Spleen (tissue), 11 donors: ENCODE measurements around the gene MED23. TPM values are rescaled to one million over a fixed set of nuclear protein-coding genes. Genes with fewer than 3 reads are reported as not detected.

Experiments used
- DNase-seq: peaks from one replicate; pipeline ENCODE4 v3.0.0-alpha.2; 2020
- H3K27ac ChIP-seq, 8 donors: fragments of 200-600 bp; sonication (generic) in 7 of 8; 1 replicate in 4 of 8; 2 replicates in 4 of 8; pipeline versions ENCODE4 v1.5.0 to v1.8.0; 2016 to 2021; ENCODE audit warnings: inconsistent platforms in 4 of 8, mild to moderate bottlenecking in 4 of 8, moderate library complexity in 1 of 8
- H3K27me3 ChIP-seq, 7 donors: fragments of 200-600 bp; sonication (generic) in 6 of 7; replicated peaks in 1 of 7; 1 replicate in 4 of 7; 2 replicates in 3 of 7; pipeline versions ENCODE4 v1.5.0 to v1.8.0; 2016 to 2021; ENCODE audit warnings: inconsistent platforms in 3 of 7, mild to moderate bottlenecking in 1 of 7
- H3K36me3 ChIP-seq, 6 donors: fragments of 200-600 bp; sonication (generic) in 5 of 6; 1 replicate in 4 of 6; 2 replicates in 2 of 6; pipeline versions ENCODE4 v1.5.0 to v1.8.0; 2016 to 2021; ENCODE audit warnings: inconsistent platforms in 2 of 6
- H3K4me1 ChIP-seq, 6 donors: fragments of 200-600 bp; sonication (generic) in 5 of 6; 1 replicate in 3 of 6; 2 replicates in 3 of 6; pipeline versions ENCODE4 v1.5.0 to v1.8.0; 2016 to 2021; ENCODE audit warnings: inconsistent platforms in 3 of 6
- H3K4me3 ChIP-seq, 8 donors: fragments of 200-600 bp; sonication (generic) in 7 of 8; 1 replicate in 4 of 8; 2 replicates in 4 of 8; pipeline versions ENCODE4 v1.5.0 to v1.8.0; 2016 to 2021; ENCODE audit warnings: inconsistent platforms in 4 of 8, mild to moderate bottlenecking in 4 of 8, moderate library complexity in 2 of 8
- H3K9me3 ChIP-seq, 8 donors: fragments of 200-600 bp; sonication (generic) in 7 of 8; 1 replicate in 4 of 8; 2 replicates in 4 of 8; pipeline versions ENCODE4 v1.5.0 to v1.8.0; 2016 to 2021; ENCODE audit warnings: inconsistent platforms in 4 of 8
- POLR2A ChIP-seq, 3 donors: fragments of 450-650 bp; IDR thresholded peaks; one replicate each; pipeline ENCODE4 v1.5.1; 2017; ENCODE audit warnings: antibody characterized with exemption in 3 of 3, mild to moderate bottlenecking in 1 of 3
- POLR2AphosphoS5 ChIP-seq, 3 donors: sonication (generic); formaldehyde crosslinking; IDR thresholded peaks; one replicate each; pipeline ENCODE4 v1.5.1; 2017; ENCODE audit warnings: antibody characterized with exemption in 3 of 3
- WGBS, 5 donors: extraction: QIAGEN DNeasy Blood & Tissue Kit in 3 of 5; methylation state at CpG; one replicate each; pipeline versions ENCODE4 v1.1.5 to v1.1.7; 2013 to 2018; 5-methylcytosine and 5-hydroxymethylcytosine counted together
- intact Hi-C: fragments of 100-400 bp; cut with DNase I; formaldehyde crosslinking; loops from one replicate; pipeline ENCODE4 v1.15.0; 2023; ENCODE audit warnings: low total_unique reads
- polyA plus RNA-seq, 3 donors: library from polyadenylated mRNA; stranded (reverse); fragments of 200-250 nt; gene quantifications; one replicate each; pipeline ENCODE4 v1.2.1, GENCODE V29; 2013
- total RNA-seq, 7 donors: library from RNA; depleted of rRNA in 3 of 7; stranded (reverse); fragments of >200 nt in 3 of 7; fragmentation: NEBNext Ultra II Directional in 4 of 7; extraction: Animal tissue kit (Norgen Biotek cat#: 25700) in 4 of 7; gene quantifications; one replicate each; pipeline versions ENCODE4 v1.1.0 to v1.2.1, GENCODE V29; 2016 to 2021
- TF ChIP-seq, protein P1 (sequence below), 11 experiments: fragments of 200-600 bp in 7 of 11; fragments of 450-650 bp in 4 of 11; sonication (generic) in 4 of 11; IDR thresholded peaks in 8 of 11; conservative IDR thresholded peaks in 3 of 11; 1 replicate in 7 of 11; 2 replicates in 4 of 11; pipeline versions ENCODE4 v1.4.0 to v1.8.0; 2016 to 2021; ENCODE audit warnings: antibody characterized with exemption in 11 of 11, inconsistent platforms in 4 of 11, mild to moderate bottlenecking in 1 of 11
- donor health status: healthy with polysubstance abuse.
- donor health status: DM: no; HTN: no; CAD: no; lungs with moderate emphysema.
- donor health status: DM: no; HTN: no; CAD: no.
- donor health status: Bipolar disorder and iron deficiency.
- donor health status: healthy.
- donor health status: DM: no; HTN: no; CAD: no.
- donor health status: DM: yes; HTN: yes; CAD: no.

MED23 gene
- total and polyA plus RNA-seq, 10 donors, result 15.3 to 52.6 (median 37.7) TPM

DNA sequence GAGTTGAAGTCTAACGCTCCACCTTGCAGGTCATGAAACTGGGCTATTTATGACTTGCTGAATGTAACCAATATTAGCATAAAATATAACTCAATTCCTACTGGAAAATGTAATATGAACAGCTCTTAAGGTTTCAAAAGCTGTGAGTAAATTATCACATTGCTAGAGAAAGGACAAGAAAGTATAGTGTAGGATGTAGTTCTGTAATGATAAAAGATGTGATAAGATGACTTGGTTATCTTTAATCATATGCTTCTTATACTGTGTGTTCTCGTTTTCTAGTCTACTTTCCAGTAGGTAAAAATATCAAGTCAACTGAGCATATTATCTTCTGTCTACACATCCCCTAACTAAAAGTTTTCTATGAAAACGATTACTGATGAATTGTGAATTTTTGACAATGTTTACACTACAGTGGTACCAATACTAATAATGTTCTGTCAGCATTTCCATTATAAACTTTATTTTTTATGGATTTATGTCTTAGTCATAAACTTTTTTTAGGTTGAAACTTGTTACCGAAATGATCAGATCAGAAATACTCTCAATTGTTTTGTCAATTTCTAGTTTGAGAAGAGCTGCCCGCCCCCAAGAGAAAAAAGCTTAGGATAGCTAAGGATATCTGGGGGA, 14.6 kb downstream of the MED23 start:
- intact Hi-C loops, result no loop called here

GRCh38 chr6:131602781-131603312, 25.2 kb downstream of the MED23 start:
- WGBS, 5 donors, result 89 to 97% (median 92%) methylated on average over 1 of the region's 1 CpG
- no peaks in the 10 kb centered on the region for H3K27me3 ChIP-seq
- no peak overlapping the region for H3K27ac ChIP-seq
- TF ChIP-seq POLR2A (IDR thresholded peaks at IDR 0.05) (no peak), POLR2AphosphoS5 (IDR thresholded peaks at IDR 0.05) (no peak)
- TF ChIP-seq, protein P1, sequence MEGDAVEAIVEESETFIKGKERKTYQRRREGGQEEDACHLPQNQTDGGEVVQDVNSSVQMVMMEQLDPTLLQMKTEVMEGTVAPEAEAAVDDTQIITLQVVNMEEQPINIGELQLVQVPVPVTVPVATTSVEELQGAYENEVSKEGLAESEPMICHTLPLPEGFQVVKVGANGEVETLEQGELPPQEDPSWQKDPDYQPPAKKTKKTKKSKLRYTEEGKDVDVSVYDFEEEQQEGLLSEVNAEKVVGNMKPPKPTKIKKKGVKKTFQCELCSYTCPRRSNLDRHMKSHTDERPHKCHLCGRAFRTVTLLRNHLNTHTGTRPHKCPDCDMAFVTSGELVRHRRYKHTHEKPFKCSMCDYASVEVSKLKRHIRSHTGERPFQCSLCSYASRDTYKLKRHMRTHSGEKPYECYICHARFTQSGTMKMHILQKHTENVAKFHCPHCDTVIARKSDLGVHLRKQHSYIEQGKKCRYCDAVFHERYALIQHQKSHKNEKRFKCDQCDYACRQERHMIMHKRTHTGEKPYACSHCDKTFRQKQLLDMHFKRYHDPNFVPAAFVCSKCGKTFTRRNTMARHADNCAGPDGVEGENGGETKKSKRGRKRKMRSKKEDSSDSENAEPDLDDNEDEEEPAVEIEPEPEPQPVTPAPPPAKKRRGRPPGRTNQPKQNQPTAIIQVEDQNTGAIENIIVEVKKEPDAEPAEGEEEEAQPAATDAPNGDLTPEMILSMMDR (IDR thresholded peaks at IDR 0.05 in 8 of 11, conservative IDR thresholded peaks at IDR 0.05 in 3 of 11), result no peak
- no peak for DNase-seq
- H3K9me3 ChIP-seq, result no peaks in the 10 kb centered on the region
- no peaks in the 10 kb centered on the region for H3K4me1 ChIP-seq
- intact Hi-C loops, result no loop called here
- H3K36me3 ChIP-seq, result peaks cover 0 to 100% (median 95%) of the 10 kb centered on the region in 6 donors
- no peak overlapping the region for H3K4me3 ChIP-seq

More for the DNA sequence above, 14.6 kb downstream of the MED23 start:
- Histone ChIP-seq H3K4me1 (peaks cover 0 to 6% (median 0%) of the 10 kb centered on the region in 6 donors), H3K4me3 (no peak overlapping the region), H3K27ac (no peak overlapping the region), H3K36me3 (peaks cover 0 to 100% (median 91%) of the 10 kb centered on the region in 6 donors), H3K9me3 (no peaks in the 10 kb centered on the region), H3K27me3 (no peaks in the 10 kb centered on the region)
- 91 to 94% (median 92%) methylated on average over 5 of the region's 5 CpGs for WGBS, 5 donors
- TF ChIP-seq POLR2AphosphoS5 (IDR thresholded peaks at IDR 0.05) (no peak), POLR2A (IDR thresholded peaks at IDR 0.05) (no peak)
- TF ChIP-seq, protein P1 (IDR thresholded peaks at IDR 0.05 in 8 of 11, conservative IDR thresholded peaks at IDR 0.05 in 3 of 11), result no peak
- DNase-seq, result no peak

DNA sequence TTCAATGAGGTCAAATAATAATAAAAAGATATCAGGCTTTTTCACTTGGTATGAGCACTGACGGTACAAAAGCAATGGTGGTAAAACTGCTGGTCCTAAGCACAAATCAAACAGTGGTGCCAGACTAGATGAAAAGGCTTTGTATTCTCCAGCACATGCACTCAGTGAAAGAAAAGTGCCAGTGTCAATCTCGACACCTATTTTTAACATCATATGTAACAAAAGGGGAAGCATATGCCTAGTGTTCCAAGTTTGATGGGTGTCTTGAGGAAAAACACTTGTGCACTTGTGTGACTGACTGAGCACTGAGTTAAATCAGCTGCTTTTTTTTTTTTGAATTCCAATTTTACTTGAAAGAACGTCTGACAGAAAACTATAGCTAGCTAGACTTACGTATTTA, 27.3 kb downstream of the MED23 start:
- Histone ChIP-seq H3K27ac (no peak overlapping the region), H3K36me3 (peaks cover 5 to 100% (median 96%) of the 10 kb centered on the region in 6 donors), H3K27me3 (no peaks in the 10 kb centered on the region), H3K4me1 (no peaks in the 10 kb centered on the region), H3K4me3 (no peak overlapping the region), H3K9me3 (no peaks in the 10 kb centered on the region)
- no peak for DNase-seq
- intact Hi-C loops, result no loop called here
- WGBS, 5 donors, result 85 to 90% (median 88%) methylated on average over 4 of the region's 4 CpGs
- TF ChIP-seq, protein P1 (IDR thresholded peaks at IDR 0.05 in 8 of 11, conservative IDR thresholded peaks at IDR 0.05 in 3 of 11), result no peak
- no peak for TF ChIP-seq POLR2A (IDR thresholded peaks at IDR 0.05)
- no peak for TF ChIP-seq POLR2AphosphoS5 (IDR thresholded peaks at IDR 0.05)

DNA sequence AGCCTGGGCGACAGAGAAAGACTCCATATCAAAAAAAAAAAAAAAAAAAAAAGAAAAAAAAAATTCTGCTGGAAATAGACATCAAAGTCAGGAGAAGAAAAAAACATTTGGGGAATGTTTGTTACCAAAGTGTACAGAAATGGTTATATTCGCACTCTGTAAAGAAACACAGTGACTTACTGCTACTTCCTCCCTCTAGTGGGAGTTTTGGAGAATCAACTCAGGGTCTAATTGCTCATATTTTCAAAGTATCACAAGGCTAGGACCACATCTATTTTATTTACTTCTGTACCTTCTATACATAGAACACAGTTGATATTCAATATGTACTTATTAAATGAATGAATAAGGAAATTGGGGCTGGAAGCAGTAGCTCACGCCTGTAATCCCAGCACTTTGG, 30.6 kb downstream of the MED23 start:
- Histone ChIP-seq H3K9me3 (no peaks in the 10 kb centered on the region), H3K27me3 (no peaks in the 10 kb centered on the region), H3K4me1 (no peaks in the 10 kb centered on the region), H3K4me3 (no peak overlapping the region), H3K27ac (no peak overlapping the region), H3K36me3 (peaks cover 5 to 100% (median 96%) of the 10 kb centered on the region in 6 donors)
- WGBS, 5 donors, result 94 to 97% (median 96%) methylated on average over 3 of the region's 3 CpGs
- DNase-seq, result no peak
- intact Hi-C loops, result no loop called here
- no peak for TF ChIP-seq POLR2A (IDR thresholded peaks at IDR 0.05)
- TF ChIP-seq, protein P1 (IDR thresholded peaks at IDR 0.05 in 8 of 11, conservative IDR thresholded peaks at IDR 0.05 in 3 of 11), result peak in 2 of 11 experiments; percentile 28 to 29
- TF ChIP-seq POLR2AphosphoS5 (IDR thresholded peaks at IDR 0.05), result no peak
